Mesothelial cell of epicardium (in vitro differentiated cells): Measurements from ENCODE around the gene FOSB. TPM values are rescaled to one million over a fixed set of nuclear protein-coding genes. Genes with fewer than 3 reads are reported as not detected.

Source experiments
- DNase-seq, 2 experiments: peaks; one replicate each; pipeline ENCODE4 v3.0.0; 2021; ENCODE audit warnings: low spot score in 2 of 2; ENCODE audit not compliant: unreplicated experiment in 2 of 2
- H3K27ac Mint-ChIP-seq: 2 replicates; pipeline ENCODE4 v1.8.0; 2021; ENCODE audit warnings: mixed read lengths
- H3K27me3 Mint-ChIP-seq: 2 replicates; pipeline ENCODE4 v1.8.0; 2021; ENCODE audit warnings: low read depth, mixed read lengths
- H3K36me3 Mint-ChIP-seq: 2 replicates; pipeline ENCODE4 v1.8.0; 2021; ENCODE audit warnings: mixed read lengths
- H3K4me1 Mint-ChIP-seq: 2 replicates; pipeline ENCODE4 v1.8.0; 2021; ENCODE audit warnings: mixed read lengths
- H3K4me3 Mint-ChIP-seq: 2 replicates; pipeline ENCODE4 v1.8.0; 2021; ENCODE audit warnings: mild to moderate bottlenecking, moderate library complexity, mixed read lengths
- H3K9me3 Mint-ChIP-seq: 2 replicates; pipeline ENCODE4 v1.8.0; 2021; ENCODE audit warnings: mixed read lengths
- total RNA-seq: library from RNA; stranded (reverse); gene quantifications from 3 replicates; pipeline ENCODE4 v1.2.1, GENCODE V29; 2021
- TF ChIP-seq, protein P1 (sequence below): fragments of 200-600 bp; sonication (generic); IDR thresholded peaks from one replicate; pipeline ENCODE4 v1.5.0; 2021; ENCODE audit warnings: antibody characterized with exemption; ENCODE audit not compliant: unreplicated experiment

FOSB gene
- total RNA-seq, 1 donor from 2014 or later = 272 TPM

DNA sequence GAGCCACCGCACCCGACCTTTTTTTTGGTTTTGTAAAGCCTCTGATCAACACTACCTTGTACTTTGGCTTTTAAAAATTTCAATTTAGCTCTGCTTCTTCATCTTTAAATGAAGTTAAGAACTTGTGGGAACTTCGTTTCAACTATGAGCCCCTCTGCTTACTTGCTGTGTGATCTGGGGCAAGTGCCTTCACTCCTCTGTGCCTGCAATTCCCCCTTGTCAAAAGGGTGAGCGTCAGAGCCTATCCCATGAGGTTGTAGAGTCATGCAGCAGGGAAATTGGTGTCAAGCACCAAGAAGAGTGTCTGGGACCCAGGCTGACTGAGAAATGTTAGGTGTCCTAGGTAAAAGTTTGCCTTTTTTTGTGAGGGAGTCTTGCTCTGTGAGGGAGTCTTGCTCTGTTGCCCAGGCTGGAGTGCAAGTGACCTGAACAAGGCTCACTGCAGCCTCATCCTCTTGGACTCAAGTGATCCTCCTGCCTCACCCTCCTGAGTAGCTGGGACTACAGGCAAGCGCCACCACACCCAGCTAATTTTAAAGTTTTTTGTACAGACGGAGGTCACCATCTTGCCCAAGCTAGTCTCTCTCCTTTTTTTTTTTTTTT, 45.2 kb downstream of the FOSB start:
- H3K27me3 Mint-ChIP-seq = no peaks in the 10 kb centered on the region
- no peak for DNase-seq
- peaks cover 2% of the 10 kb centered on the region for H3K36me3 Mint-ChIP-seq
- H3K27ac Mint-ChIP-seq = no peak overlapping the region
- H3K9me3 Mint-ChIP-seq = no peaks in the 10 kb centered on the region
- peaks cover 8% of the 10 kb centered on the region for H3K4me1 Mint-ChIP-seq
- H3K4me3 Mint-ChIP-seq = no peak overlapping the region
- TF ChIP-seq, protein P1, sequence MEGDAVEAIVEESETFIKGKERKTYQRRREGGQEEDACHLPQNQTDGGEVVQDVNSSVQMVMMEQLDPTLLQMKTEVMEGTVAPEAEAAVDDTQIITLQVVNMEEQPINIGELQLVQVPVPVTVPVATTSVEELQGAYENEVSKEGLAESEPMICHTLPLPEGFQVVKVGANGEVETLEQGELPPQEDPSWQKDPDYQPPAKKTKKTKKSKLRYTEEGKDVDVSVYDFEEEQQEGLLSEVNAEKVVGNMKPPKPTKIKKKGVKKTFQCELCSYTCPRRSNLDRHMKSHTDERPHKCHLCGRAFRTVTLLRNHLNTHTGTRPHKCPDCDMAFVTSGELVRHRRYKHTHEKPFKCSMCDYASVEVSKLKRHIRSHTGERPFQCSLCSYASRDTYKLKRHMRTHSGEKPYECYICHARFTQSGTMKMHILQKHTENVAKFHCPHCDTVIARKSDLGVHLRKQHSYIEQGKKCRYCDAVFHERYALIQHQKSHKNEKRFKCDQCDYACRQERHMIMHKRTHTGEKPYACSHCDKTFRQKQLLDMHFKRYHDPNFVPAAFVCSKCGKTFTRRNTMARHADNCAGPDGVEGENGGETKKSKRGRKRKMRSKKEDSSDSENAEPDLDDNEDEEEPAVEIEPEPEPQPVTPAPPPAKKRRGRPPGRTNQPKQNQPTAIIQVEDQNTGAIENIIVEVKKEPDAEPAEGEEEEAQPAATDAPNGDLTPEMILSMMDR = no peak

DNA sequence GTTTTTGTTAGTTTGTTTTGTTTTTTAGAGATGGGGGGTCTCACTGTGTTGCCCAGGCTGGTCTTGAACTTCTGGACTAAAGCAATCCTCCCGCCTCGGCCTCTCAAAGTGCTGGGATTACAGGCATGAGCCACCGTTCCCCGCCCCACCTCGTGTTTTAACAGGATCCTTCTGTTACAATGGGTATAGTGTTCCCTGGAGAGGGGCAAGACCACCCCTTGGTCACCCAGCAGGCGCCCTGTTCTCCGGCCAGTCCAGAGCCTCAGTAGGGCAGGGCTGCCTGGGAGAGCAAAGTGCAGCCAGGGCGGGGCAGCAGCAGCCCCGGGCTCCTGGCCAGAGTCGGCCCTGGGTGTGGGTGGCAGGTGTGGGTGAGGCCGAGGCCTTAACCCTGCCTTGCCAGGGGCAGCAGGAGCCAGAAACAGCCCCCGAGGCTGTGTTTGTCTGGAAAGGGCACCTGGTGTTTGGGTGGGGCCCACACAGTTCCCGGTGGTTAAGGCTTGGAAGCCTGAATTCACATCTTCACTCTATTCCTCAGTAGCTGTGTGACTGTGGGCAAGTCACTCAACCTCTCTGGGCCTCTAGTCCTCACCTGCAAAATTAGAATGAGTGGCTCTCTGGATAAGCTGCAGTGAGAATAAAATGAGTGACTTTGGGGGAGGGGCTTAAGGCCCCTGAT, 46.7 kb downstream of the FOSB start:
- TF ChIP-seq, protein P1 = no peak
- peaks cover 9% of the 10 kb centered on the region for H3K36me3 Mint-ChIP-seq
- no peak overlapping the region for H3K27ac Mint-ChIP-seq

GRCh38 chr19:45515081-45515624, 47.4 kb downstream of the FOSB start:
- Mint-ChIP-seq H3K36me3 (peaks cover 11% of the 10 kb centered on the region), H3K27me3 (no peaks in the 10 kb centered on the region), H3K9me3 (no peaks in the 10 kb centered on the region), H3K27ac (no peak overlapping the region), H3K4me3 (no peak overlapping the region), H3K4me1 (no peaks in the 10 kb centered on the region)
- DNase-seq = no peak
- TF ChIP-seq, protein P1 = no peak

More for the DNA sequence above, 46.7 kb downstream of the FOSB start:
- DNase-seq = no peak
- H3K9me3 Mint-ChIP-seq = no peaks in the 10 kb centered on the region
- no peaks in the 10 kb centered on the region for H3K27me3 Mint-ChIP-seq
- H3K4me3 Mint-ChIP-seq = no peak overlapping the region
- peaks cover 4% of the 10 kb centered on the region for H3K4me1 Mint-ChIP-seq

GRCh38 chr19:45515807-45516401, 48.1 kb downstream of the FOSB start:
- no peaks in the 10 kb centered on the region for H3K27me3 Mint-ChIP-seq
- TF ChIP-seq, protein P1 = no peak
- no peaks in the 10 kb centered on the region for H3K4me1 Mint-ChIP-seq
- H3K36me3 Mint-ChIP-seq = peaks cover 13% of the 10 kb centered on the region
- no peaks in the 10 kb centered on the region for H3K9me3 Mint-ChIP-seq
- no peak overlapping the region for H3K4me3 Mint-ChIP-seq
- H3K27ac Mint-ChIP-seq = no peak overlapping the region
- DNase-seq = no peak

DNA sequence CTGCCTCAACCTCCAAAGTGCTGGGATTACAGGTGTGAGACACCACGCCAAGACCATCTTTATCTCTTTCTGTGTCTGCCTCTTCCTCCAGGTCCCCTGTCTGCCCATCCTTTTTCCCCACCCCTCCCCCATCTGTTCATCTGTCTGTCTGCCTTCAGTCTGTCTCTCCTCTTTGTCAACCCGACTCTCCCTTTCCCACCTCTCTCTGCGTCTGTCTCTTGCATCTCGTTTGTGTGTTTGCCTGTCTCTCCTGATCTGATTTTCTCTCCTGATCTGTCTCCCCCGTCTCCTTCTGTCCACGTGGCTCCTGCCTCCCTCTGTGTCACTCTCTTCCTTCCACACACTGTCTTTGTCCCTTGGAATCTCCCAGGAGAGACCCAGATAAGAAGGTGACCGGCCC, 49.4 kb downstream of the FOSB start:
- no peak overlapping the region for H3K4me3 Mint-ChIP-seq

More for the DNA sequence above, 49.4 kb downstream of the FOSB start:
- H3K27me3 Mint-ChIP-seq = no peaks in the 10 kb centered on the region
- peaks cover 13% of the 10 kb centered on the region for H3K36me3 Mint-ChIP-seq
- TF ChIP-seq, protein P1 = no peak
- H3K27ac Mint-ChIP-seq = no peak overlapping the region
- no peaks in the 10 kb centered on the region for H3K4me1 Mint-ChIP-seq
- no peaks in the 10 kb centered on the region for H3K9me3 Mint-ChIP-seq
- DNase-seq = no peak
